Measurements from ENCODE around the gene DMWD. TPM values are rescaled to one million over a fixed set of nuclear protein-coding genes. Genes with fewer than 3 reads are reported as not detected.

The DMWD gene
- total RNA-seq, result 18.8 and 19.0 TPM in 2 replicates

GRCh38 chr19:45792470-45793177 is at the start of gene DMWD:
Gene DMWD (minus strand): TSS chr19:45792845. CDS start chr19:45792756, 89 bp downstream.

GRCh38 chr19:45814851-45815480 is 22.3 kb upstream of the DMWD start, which contains the start of gene RSPH6A:
Gene RSPH6A (minus strand): TSS chr19:45815308. CDS start chr19:45815176, 132 bp downstream.

GRCh38 chr19:45782162-45782691 is 10.4 kb downstream of the DMWD start, which contains the start of gene DMPK:
Gene DMPK (minus strand): TSS chr19:45782490. CDS start chr19:45782352, 138 bp downstream.

GRCh38 chr19:45768984-45769782 is 23.5 kb downstream of the DMWD start, which contains the start of gene SIX5:
Gene SIX5 (minus strand): TSS chr19:45769252. CDS start chr19:45768844, 408 bp downstream.

GRCh38 chr19:45733160-45733810 is 59.4 kb downstream of the DMWD start, which contains the start of gene MEIOSIN:
Gene MEIOSIN (plus strand): TSS chr19:45733439. CDS start chr19:45735377, 1,938 bp downstream.

Other genes with a start within 250 kb of the DMWD start
- 9.1 and 12.1 TPM in 2 replicates for gene OPA3, start 208.0 kb downstream of the DMWD start, total RNA-seq
- 1.8 TPM in 2 replicates for gene GPR4, start 190.6 kb downstream of the DMWD start, total RNA-seq
- 20.5 and 31.9 TPM in 2 replicates for gene EML2, start 153.4 kb downstream of the DMWD start, total RNA-seq
- 0.44 TPM in 1 of 2 replicates, not detected in the other for gene GIPR, start 124.6 kb downstream of the DMWD start, total RNA-seq
- 212 and 276 TPM in 2 replicates for gene SNRPD2, start 100.9 kb downstream of the DMWD start, total RNA-seq
- 8.9 and 10.8 TPM in 2 replicates for gene QPCTL, start 100.2 kb downstream of the DMWD start, total RNA-seq
- 8.4 and 10.4 TPM in 2 replicates for gene FBXO46, start 61.9 kb downstream of the DMWD start, total RNA-seq
- gene MEIOSIN, start 59.4 kb downstream of the DMWD start, total RNA-seq, result not detected in 2 replicates
- gene SIX5, start 23.6 kb downstream of the DMWD start, total RNA-seq, result 24.6 and 28.0 TPM in 2 replicates
- gene DMPK, start 10.4 kb downstream of the DMWD start, total RNA-seq, result 14.4 and 14.8 TPM in 2 replicates
- gene RSPH6A, start 22.5 kb upstream of the DMWD start, total RNA-seq, result not detected in 2 replicates
- 25.6 and 31.4 TPM in 2 replicates for gene SYMPK, start 70.3 kb upstream of the DMWD start, total RNA-seq
- not detected in 2 replicates for gene FOXA3, start 71.5 kb upstream of the DMWD start, total RNA-seq
- gene IRF2BP1, start 93.3 kb upstream of the DMWD start, total RNA-seq, result 30.3 and 30.5 TPM in 2 replicates
- gene MYPOP, start 109.8 kb upstream of the DMWD start, total RNA-seq, result 3.7 and 4.0 TPM in 2 replicates
- gene NANOS2, start 121.9 kb upstream of the DMWD start, total RNA-seq, result not detected in 2 replicates
- gene NOVA2, start 181.0 kb upstream of the DMWD start, total RNA-seq, result 0.24 and 0.31 TPM in 2 replicates
- gene CCDC61, start 202.6 kb upstream of the DMWD start, total RNA-seq, result 8.8 and 9.6 TPM in 2 replicates
- gene PGLYRP1, start 230.2 kb upstream of the DMWD start, total RNA-seq, result not detected in 2 replicates
- gene IGFL4, start 248.2 kb upstream of the DMWD start, total RNA-seq, result not detected in 2 replicates

All from cardiac ventricle fibroblast (primary cell).